ENCODE results near the gene LMO1.
A peak's percentile ranks its signal among the peaks of the same experiment; 100 is the strongest.

LMO1 gene

DNA sequence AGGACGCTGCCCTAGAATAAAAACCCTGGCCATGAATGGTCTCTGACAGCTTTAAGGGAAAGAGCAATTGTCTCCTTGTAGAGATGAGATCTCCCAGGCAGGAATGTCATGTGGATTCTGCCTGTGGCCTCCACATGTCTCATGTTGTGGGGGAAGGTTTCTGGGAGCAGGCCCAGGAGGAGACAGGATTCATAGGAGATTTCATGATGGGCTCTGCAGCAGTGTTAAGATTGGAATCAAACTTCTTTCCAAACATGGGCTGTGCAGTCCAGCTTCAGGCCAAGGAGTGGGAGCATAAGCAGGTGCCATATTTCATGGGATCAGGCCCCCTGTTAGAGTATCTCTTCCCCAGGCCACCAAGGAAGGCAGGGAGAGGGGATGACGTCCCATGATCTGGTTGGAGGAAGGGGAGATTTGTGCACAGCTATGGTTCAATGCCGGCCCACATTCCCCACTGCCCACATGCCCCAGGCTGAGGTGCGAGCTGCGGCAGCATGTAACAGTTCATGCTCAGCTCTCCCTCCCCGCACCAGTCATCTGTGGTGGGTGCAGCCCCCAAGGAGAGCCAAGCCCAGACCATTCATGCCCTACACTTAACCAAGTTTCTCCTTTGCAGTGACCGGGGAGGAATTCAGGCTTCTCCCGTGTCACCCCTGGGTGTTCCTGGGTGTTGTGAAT, 42.5 kb downstream of the LMO1 start:
- TF ChIP-seq, protein P1, sequence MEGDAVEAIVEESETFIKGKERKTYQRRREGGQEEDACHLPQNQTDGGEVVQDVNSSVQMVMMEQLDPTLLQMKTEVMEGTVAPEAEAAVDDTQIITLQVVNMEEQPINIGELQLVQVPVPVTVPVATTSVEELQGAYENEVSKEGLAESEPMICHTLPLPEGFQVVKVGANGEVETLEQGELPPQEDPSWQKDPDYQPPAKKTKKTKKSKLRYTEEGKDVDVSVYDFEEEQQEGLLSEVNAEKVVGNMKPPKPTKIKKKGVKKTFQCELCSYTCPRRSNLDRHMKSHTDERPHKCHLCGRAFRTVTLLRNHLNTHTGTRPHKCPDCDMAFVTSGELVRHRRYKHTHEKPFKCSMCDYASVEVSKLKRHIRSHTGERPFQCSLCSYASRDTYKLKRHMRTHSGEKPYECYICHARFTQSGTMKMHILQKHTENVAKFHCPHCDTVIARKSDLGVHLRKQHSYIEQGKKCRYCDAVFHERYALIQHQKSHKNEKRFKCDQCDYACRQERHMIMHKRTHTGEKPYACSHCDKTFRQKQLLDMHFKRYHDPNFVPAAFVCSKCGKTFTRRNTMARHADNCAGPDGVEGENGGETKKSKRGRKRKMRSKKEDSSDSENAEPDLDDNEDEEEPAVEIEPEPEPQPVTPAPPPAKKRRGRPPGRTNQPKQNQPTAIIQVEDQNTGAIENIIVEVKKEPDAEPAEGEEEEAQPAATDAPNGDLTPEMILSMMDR (IDR thresholded peaks at IDR 0.05; ENCODE audit: borderline replicate concordance, control extremely low read depth, extremely low read depth, insufficient read depth, missing control alignments) = no peak
- no peak for DNase-seq (ENCODE audit: low spot score)
- in situ Hi-C loops (cut with MboI; ENCODE audit: low sequenced_read_pairs, unreplicated experiment) = loop anchor here (10.0 kb wide), 1 partner anchor 344 kb away; no protein-coding TSS in a partner anchor

DNA sequence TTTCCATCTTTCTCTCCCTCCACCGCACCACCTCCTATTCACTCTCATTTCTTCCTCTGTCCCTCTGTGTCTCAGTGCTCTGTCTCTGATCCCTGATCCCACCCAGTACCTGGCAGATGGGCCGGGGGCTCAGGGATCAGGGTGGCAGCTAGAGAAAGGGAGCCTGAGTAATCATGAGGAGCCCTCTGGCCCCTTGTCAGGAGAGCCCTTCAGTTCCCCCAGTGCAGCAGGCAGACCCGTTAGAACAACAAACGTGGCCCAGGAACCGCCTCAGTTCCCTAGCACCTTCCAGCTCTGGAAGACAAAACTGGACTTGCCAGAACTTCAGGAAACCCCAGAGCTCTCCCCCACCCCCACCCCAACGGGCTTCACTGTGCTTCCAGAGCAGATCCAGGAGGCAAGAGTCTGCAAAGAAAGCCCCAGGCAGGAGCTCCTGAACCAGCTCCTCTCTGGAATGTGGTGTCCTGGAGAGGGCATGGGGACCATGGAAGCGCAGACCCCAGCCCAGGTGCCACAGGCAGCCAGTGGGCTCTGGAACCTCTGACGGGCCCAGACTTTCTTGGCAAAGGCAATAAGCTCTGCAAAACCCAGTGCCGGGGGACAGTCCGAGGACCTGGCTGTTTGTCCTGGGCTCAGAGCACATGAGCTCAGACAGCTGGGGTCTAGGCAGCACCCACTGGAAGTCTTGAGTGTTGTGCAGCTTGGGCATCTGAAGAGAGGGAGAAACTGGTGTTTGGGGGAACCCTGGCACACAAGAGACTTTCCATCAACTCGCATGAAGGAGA, 43.2 kb downstream of the LMO1 start:
- DNase-seq (ENCODE audit: low spot score) = no peak
- TF ChIP-seq, protein P1 (IDR thresholded peaks at IDR 0.05; ENCODE audit: borderline replicate concordance, control extremely low read depth, extremely low read depth, insufficient read depth, missing control alignments) = no peak
- in situ Hi-C loops (cut with MboI; ENCODE audit: low sequenced_read_pairs, unreplicated experiment) = loop anchor here (10.0 kb wide), 1 partner anchor 344 kb away; no protein-coding TSS in a partner anchor

DNA sequence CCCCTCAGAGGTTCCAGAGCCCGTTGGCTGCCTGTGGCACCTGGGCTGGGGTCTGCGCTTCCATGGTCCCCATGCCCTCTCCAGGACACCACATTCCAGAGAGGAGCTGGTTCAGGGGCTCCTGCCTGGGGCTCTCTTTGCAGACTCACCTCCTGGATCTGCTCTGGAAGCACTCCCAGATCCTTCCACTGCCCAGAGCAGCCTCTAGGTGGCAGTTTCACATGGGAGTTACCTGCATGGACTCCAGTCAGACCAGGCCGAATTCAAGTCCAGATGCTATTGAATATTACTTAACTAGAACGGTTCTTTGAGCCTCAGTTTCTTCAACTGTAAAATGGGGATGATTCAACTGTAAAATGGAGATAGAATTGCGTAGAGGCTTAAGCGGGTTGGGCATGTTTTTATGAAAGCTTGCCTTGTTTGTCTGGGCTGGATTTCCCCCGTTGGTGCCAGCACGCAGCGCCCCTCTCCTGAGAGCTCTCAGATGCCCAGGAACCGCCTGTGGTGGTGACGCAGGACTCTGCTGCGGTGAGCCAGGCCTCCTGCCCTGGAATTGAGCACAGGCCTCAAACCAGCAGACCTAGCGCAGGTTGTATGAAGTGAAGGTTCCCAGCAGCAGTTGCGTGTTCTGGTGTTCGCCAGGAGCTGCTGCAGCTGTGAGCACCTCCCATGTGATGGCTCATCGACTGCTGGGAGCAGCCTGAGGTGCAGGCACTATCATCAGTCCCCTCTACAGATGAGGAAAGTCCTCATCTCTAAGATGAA, 44.2 kb downstream of the LMO1 start:
- DNase-seq (ENCODE audit: low spot score) = peak; percentile 73
- TF ChIP-seq, protein P1 (IDR thresholded peaks at IDR 0.05; ENCODE audit: borderline replicate concordance, control extremely low read depth, extremely low read depth, insufficient read depth, missing control alignments) = peak; percentile 45
- in situ Hi-C loops (cut with MboI; ENCODE audit: low sequenced_read_pairs, unreplicated experiment) = loop anchor here (10.0 kb wide), 1 partner anchor 345 kb away; no protein-coding TSS in a partner anchor

DNA sequence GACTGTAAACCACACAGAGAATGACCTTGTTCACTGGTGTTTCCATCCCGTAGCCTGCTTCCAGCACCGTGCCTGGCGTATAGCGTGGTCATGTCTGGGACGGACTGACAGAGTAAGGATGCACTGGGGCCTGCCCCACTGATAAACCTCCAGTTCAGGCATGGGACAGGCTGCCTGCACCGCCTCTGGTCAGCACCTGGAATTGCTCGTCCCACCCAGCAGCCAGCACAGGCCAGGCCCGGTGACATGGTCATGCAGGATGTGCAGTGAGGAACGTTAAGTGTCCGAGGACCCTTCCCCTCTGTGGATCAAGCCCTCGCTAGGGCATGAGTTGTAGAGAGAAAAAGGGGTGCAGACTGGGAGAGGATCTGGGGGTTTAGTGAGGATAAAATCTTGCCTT, 44.8 kb downstream of the LMO1 start:
- TF ChIP-seq, protein P1 (IDR thresholded peaks at IDR 0.05; ENCODE audit: borderline replicate concordance, control extremely low read depth, extremely low read depth, insufficient read depth, missing control alignments) = no peak
- in situ Hi-C loops (cut with MboI; ENCODE audit: low sequenced_read_pairs, unreplicated experiment) = no loop called here
- no peak for DNase-seq (ENCODE audit: low spot score)

DNA sequence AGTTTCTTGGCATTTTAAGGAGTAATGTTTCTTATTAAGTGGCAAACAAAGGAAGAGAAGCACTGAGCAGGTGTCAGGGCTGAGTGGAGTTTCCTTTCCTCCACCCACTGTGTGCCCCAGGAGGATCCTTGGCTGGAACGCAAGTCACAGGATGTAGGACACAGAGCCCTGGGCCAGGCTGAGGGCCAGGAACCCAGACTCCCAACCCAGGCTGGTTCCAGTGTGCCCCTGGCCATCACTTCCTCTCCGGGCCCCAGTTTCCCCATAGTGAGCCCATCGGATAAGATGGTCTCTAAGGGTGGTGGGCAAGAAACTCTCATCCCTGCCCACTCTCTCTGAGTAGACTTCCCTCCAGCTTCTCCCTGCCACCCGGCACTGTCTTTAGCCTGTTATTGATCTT, 45.3 kb downstream of the LMO1 start:
- DNase-seq (ENCODE audit: low spot score) = no peak
- in situ Hi-C loops (cut with MboI; ENCODE audit: low sequenced_read_pairs, unreplicated experiment) = no loop called here
- TF ChIP-seq, protein P1 (IDR thresholded peaks at IDR 0.05; ENCODE audit: borderline replicate concordance, control extremely low read depth, extremely low read depth, insufficient read depth, missing control alignments) = no peak

DNA sequence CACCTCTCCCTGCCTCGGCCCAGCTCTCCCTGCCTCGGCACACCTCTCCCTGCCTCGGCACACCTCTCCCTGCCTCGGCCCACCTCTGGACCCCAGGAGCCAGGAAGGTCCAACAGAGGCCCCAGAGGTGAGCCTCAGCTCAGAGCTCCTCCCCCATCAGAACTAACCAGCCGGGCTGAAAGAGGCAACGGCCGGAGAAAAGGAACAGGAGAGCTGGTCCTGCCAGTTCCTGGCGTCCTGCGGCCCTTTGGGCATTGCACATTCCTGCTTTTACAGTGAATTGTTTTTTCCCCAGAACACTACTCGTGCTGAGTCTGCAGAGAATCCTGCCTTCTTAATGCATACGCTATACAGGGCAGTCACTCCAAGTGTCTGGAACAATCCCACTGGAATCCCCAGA, 45.8 kb downstream of the LMO1 start:
- DNase-seq (ENCODE audit: low spot score) = no peak
- TF ChIP-seq, protein P1 (IDR thresholded peaks at IDR 0.05; ENCODE audit: borderline replicate concordance, control extremely low read depth, extremely low read depth, insufficient read depth, missing control alignments) = no peak
- in situ Hi-C loops (cut with MboI; ENCODE audit: low sequenced_read_pairs, unreplicated experiment) = no loop called here
